Small intestine (tissue), 7 donors: Measurements from ENCODE around the gene TSPAN9. TPM values are rescaled to one million over a fixed set of nuclear protein-coding genes. Genes with fewer than 3 reads are reported as not detected.
A peak's percentile ranks its signal among the peaks of the same experiment; 100 is the strongest.

Experiments
- DNase-seq, 2 donors: peaks; one replicate each; pipeline versions ENCODE4 v3.0.0 to v3.0.0-alpha.2; 2013
- FAIRE-seq: peaks from 2 replicates; lab custom pipeline; 2012; peaks lifted over from hg19 to GRCh38; lab: Jason Lieb, UNC
- H3K27ac ChIP-seq, 3 donors: one replicate each; pipeline ENCODE4 v1.5.1; 2013; ENCODE audit warnings: low read length in 2 of 3, mild to moderate bottlenecking in 2 of 3, control low read depth in 1 of 3, inconsistent platforms in 1 of 3, low read depth in 1 of 3, moderate library complexity in 1 of 3
- H3K27me3 ChIP-seq, 3 donors: one replicate each; pipeline ENCODE4 v1.6.1; 2013; ENCODE audit warnings: low read length in 3 of 3, inconsistent platforms in 1 of 3; ENCODE audit not compliant: control insufficient read depth in 3 of 3, insufficient read depth in 3 of 3
- H3K36me3 ChIP-seq, 3 donors: one replicate each; pipeline ENCODE4 v1.6.1; 2013; ENCODE audit warnings: low read length in 3 of 3, inconsistent platforms in 1 of 3, low read depth in 1 of 3, mild to moderate bottlenecking in 1 of 3, moderate library complexity in 1 of 3; ENCODE audit not compliant: control insufficient read depth in 3 of 3, insufficient read depth in 2 of 3
- H3K4me1 ChIP-seq, 3 donors: one replicate each; pipeline ENCODE4 v1.6.1; 2013; ENCODE audit warnings: low read length in 2 of 3, inconsistent platforms in 1 of 3, low read depth in 1 of 3, mild to moderate bottlenecking in 1 of 3, moderate library complexity in 1 of 3; ENCODE audit not compliant: control insufficient read depth in 3 of 3, insufficient read depth in 2 of 3
- H3K4me3 ChIP-seq, 3 donors: one replicate each; pipeline ENCODE4 v1.5.1; 2013; ENCODE audit warnings: low read length in 3 of 3, control low read depth in 1 of 3, inconsistent platforms in 1 of 3, low read depth in 1 of 3, mild to moderate bottlenecking in 1 of 3, moderate library complexity in 1 of 3
- H3K9me3 ChIP-seq, 2 donors: one replicate each; pipeline ENCODE4 v1.6.1; 2013; ENCODE audit warnings: low read depth in 1 of 2, low read length in 1 of 2; ENCODE audit not compliant: control insufficient read depth in 2 of 2, insufficient read depth in 1 of 2
- WGBS, 3 donors: extraction: QIAGEN DNeasy Blood & Tissue Kit; methylation state at CpG; one replicate each; pipeline ENCODE4 v1.1.7; 2013; 5-methylcytosine and 5-hydroxymethylcytosine counted together
- polyA plus RNA-seq, 4 donors: library from polyadenylated mRNA; stranded (reverse) in 3 of 4; unstranded in 1 of 4; fragments of 200-250 nt in 3 of 4; fragments of 120-200 nt in 1 of 4; gene quantifications; one replicate each; pipeline versions ENCODE4 v1.2.1 to v1.2.3, GENCODE V29; 2013
- donor health status: healthy with polysubstance abuse.
- donor health status: control.
- donor health status: control.
- donor health status: Bipolar disorder and iron deficiency.
- donor health status: healthy.

The TSPAN9 gene
- polyA plus RNA-seq, 4 donors = 1.3 to 25.5 (median 12.8) TPM

DNA sequence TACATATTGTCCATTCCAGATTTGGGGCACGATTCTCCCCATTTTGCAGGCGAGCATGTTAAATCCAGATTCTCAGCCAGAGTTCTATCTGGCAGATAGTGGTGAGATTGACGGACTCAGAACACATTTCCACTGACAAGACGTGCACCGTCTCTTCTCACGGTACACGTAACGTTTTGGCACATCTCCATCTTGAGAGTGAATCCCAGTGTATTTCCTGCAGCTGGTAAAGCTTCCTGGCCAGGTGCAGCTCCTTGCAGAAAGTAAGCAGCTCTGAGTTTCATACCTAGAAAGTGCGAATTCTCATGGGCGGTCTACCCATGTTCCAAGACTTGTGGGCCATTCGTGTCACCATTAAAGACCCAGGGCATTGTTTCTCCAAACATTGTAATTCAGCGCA is 102.6 kb downstream of the TSPAN9 start:
- Histone ChIP-seq H3K36me3 (peaks cover 0 to 5% (median 0%) of the 10 kb centered on the region in 3 donors), H3K4me3 (no peak overlapping the region), H3K27ac (no peak overlapping the region), H3K4me1 (no peaks in the 10 kb centered on the region), H3K9me3 (no peaks in the 10 kb centered on the region), H3K27me3 (no peaks in the 10 kb centered on the region)
- WGBS, 3 donors = 81 to 84% (median 83%) methylated on average over 12 of the region's 12 CpGs
- FAIRE-seq = no peak
- no peak for DNase-seq

DNA sequence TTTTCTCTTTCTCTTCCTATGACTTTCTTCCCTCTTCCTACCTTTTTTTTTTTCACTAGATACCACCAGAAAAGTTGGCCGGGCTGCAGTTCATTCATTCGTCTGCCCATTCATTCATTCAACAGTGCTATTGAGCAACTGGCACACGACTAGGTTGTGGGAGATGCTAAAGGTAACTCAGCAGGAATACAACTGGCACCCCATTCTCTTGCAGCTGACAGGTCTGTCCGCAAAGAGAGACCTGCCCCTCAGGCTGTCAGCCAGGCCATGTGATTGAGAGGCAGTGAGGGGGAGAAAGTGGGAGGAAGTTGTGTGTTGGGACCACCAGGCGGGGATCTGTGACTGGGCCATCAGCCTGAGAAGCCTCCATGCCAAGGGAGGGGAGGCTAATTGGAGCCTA is 105.2 kb downstream of the TSPAN9 start:
- no peak for DNase-seq
- Histone ChIP-seq H3K27ac (no peak overlapping the region), H3K36me3 (peaks cover 0 to 3% (median 0%) of the 10 kb centered on the region in 3 donors), H3K27me3 (no peaks in the 10 kb centered on the region), H3K4me1 (no peaks in the 10 kb centered on the region), H3K9me3 (no peaks in the 10 kb centered on the region), H3K4me3 (no peak overlapping the region)
- FAIRE-seq = no peak
- WGBS, 3 donors = 81 to 84% (median 82%) methylated on average over 5 of the region's 5 CpGs

DNA sequence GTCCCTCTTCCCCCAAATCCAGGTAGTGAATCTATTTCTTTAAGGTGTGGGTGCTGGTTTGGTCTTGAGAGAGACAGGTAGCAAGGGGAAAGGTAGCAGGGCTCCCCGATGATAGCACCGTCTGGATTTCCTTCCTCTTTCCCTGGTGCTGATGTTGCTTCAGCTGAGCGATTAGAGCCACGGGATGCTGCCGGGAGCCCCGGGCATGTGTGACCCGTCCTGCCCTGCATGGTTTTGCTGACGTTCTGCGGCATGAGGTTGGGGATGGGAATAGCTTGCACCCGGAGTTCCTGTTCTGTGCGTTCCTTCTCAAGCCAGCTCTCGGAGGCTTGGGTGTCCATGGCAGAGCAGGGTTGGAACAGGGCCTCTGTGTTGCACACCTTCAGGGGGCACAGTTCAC is 107.3 kb downstream of the TSPAN9 start:
- no peaks in the 10 kb centered on the region for H3K4me1 ChIP-seq
- FAIRE-seq = no peak
- peaks cover 0 to 3% (median 0%) of the 10 kb centered on the region in 3 donors for H3K36me3 ChIP-seq
- no peak overlapping the region for H3K4me3 ChIP-seq
- no peak overlapping the region for H3K27ac ChIP-seq
- no peaks in the 10 kb centered on the region for H3K27me3 ChIP-seq
- no peak for DNase-seq
- H3K9me3 ChIP-seq = no peaks in the 10 kb centered on the region
- WGBS, 3 donors = 78 to 90% (median 85%) methylated on average over 12 of the region's 12 CpGs

DNA sequence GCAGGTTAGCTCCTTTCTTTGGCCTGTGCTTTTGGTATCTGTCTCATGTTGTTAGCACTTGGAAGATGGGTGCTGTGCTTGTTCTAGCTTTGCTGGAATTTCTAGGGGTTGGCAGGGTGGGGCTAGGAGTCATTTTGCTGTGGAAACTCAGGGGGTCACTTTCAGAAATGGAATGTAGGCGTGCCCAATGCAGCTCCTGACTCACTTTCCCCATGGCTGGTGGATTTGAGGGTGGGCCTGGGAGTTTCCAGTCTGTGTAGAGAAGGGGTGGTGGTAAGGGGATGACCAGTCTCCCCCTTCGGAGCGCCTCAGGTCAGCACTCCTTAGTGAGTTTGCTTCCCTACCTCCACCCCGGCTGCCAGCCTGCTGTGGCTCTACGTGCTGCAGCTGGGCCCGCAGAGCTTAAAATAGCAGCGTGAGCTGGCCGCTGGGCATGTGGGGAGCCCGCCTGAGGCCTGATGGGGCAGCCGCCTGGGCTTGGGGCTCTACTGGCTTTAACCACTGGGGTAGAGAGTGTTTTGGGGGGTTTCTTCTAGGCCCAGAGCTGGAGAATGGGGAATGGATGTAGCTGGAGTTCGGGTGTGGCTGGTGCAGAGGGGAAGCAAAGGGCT is 108.2 kb downstream of the TSPAN9 start:
- peaks cover 0 to 2% (median 0%) of the 10 kb centered on the region in 3 donors for H3K4me1 ChIP-seq
- DNase-seq = no peak
- no peak for FAIRE-seq
- peaks cover 0 to 3% (median 0%) of the 10 kb centered on the region in 3 donors for H3K36me3 ChIP-seq
- H3K27me3 ChIP-seq = no peaks in the 10 kb centered on the region
- WGBS, 3 donors = 86 to 93% (median 88%) methylated on average over 11 of the region's 11 CpGs
- no peaks in the 10 kb centered on the region for H3K9me3 ChIP-seq
- H3K4me3 ChIP-seq = no peak overlapping the region
- H3K27ac ChIP-seq = no peak overlapping the region

DNA sequence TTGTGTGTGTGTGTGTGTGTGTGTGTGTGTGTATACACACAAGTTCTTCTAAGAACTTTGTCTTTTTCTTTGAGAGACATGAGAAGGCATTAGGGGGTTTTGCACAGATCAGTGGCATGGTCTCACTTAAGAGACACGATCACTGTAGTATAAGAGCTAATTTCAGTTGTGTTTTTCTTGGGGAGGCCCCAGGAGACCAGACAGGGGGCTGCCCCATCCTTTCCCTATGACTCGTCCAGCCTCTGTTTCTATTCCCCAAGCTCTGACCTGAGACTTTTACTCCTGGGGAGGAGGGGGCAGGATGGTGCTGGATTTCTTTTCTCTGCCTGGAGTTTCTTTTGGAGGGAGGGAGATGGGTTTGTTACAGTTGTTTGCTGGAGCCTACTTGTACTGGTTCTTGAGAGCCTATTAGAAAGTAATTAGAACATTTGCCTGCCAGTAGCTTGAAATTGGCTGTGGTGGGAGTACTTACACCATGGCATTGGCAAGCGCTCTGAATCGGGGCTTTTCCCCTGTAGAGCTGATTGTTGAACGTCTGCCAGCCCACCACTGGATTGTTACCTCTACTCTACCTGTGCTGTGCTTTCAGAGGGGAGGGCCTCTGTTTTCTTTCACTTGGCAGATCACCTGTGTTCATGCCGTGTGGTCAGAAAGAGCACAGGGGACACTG is 109.5 kb downstream of the TSPAN9 start:
- 73 to 81% (median 74%) methylated on average over 6 of the region's 6 CpGs for WGBS, 3 donors
- peaks cover 0 to 5% (median 0%) of the 10 kb centered on the region in 3 donors for H3K4me1 ChIP-seq
- H3K4me3 ChIP-seq = no peak overlapping the region
- no peaks in the 10 kb centered on the region for H3K27me3 ChIP-seq
- peaks cover 0 to 3% (median 0%) of the 10 kb centered on the region in 3 donors for H3K36me3 ChIP-seq
- H3K27ac ChIP-seq = no peak overlapping the region
- no peaks in the 10 kb centered on the region for H3K9me3 ChIP-seq
- DNase-seq = no peak
- FAIRE-seq = no peak

DNA sequence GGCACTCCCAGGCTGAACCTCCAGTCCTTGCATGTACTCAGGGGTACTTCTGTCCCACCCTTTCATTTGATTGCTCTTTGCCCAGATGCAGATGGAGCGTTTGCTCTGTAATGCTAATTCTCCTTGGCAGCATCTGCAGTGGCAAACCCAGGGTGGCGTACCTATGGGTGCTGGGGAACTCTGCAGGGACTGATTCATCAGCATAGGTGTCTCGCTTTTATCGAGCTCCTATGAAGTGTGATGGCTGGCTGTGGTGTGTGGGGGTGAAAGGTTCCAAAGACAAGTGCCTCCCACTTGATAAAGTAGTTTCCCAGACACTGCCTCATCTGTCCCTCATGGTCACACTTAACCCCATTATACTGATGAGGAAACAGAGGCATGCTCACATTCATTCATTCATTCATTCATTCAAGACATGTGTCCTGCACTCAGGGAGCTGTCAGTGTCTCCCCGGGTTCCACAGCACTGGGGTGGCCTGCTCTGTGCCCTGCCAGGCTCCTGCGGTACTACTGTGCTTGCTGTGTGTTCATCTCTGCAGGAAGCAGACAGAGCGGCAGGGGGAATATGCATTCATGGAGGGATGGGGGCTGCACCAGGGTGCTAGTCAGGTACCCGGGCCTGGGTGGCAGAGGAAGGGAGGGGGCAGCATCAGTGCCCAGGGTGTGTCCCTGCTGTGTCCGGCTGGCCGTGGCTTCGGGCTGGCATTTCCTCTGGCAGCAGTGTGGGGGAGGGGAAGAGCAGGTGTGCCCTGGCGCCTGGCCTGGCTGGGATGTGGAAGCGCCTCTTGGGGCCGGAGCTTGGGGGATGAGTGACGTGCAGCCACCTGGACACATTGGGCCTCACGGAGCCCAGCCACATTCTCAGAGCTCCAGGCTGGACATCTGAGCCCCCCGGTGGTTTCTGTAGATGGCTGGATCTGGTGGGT is 110.9 kb downstream of the TSPAN9 start:
- no peak overlapping the region for H3K27ac ChIP-seq
- no peaks in the 10 kb centered on the region for H3K9me3 ChIP-seq
- H3K4me1 ChIP-seq = peaks cover 0 to 5% (median 0%) of the 10 kb centered on the region in 3 donors
- H3K36me3 ChIP-seq = peaks cover 0 to 3% (median 0%) of the 10 kb centered on the region in 3 donors
- 53 to 75% (median 60%) methylated on average over 16 to 17 of the region's 17 CpGs for WGBS, 3 donors
- no peaks in the 10 kb centered on the region for H3K27me3 ChIP-seq
- DNase-seq = no peak
- no peak for FAIRE-seq
- no peak overlapping the region for H3K4me3 ChIP-seq

DNA sequence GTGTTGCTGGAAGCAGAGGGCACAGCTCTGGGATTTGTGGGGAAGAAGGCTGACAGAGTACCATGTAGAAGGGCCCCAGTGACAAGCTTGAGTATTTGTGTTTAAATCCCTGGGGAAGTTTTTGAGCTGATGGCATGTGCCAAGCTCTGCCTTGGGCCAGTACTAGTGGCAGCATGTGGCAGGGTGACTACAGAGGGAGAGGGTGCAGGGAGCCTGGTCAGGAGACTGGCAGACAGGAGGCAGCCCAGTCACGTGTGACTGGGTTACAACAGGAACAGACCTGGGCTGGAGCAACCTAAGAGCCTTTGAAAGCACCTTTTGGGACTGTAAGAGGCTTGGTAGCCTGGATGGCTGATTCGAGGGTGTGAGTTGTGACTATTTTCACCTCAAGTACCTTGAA is 112.1 kb downstream of the TSPAN9 start:
- DNase-seq (no peak), FAIRE-seq (no peak)
- Histone ChIP-seq H3K27ac (no peak overlapping the region), H3K9me3 (no peaks in the 10 kb centered on the region), H3K27me3 (no peaks in the 10 kb centered on the region), H3K36me3 (peaks cover 0 to 3% (median 0%) of the 10 kb centered on the region in 3 donors), H3K4me3 (no peak overlapping the region), H3K4me1 (peaks cover 0 to 5% (median 0%) of the 10 kb centered on the region in 3 donors)
- WGBS, 3 donors = 44 to 69% (median 47%) methylated on average over 2 of the region's 2 CpGs

DNA sequence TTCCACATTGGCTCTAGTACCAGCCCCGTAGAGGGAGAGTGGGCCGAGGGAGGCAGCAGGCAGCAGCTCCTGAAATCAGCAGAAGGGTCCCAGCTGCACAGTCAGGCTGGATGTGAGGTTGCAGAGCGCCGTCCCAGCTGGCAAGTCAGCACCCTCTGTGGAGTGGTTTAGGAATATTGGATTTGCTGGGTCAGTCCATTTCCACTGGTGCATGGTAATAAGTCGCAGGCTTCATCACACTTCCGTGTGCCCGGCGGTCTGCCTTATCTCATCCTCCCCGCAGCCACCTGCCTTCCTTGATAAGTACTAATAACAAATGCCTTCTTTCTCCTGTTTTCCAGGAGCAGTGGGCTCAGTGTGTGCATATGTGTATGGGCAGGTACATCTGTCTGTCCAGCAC is 112.9 kb downstream of the TSPAN9 start:
- Histone ChIP-seq H3K27me3 (no peaks in the 10 kb centered on the region), H3K4me3 (no peak overlapping the region), H3K9me3 (no peaks in the 10 kb centered on the region), H3K27ac (no peak overlapping the region), H3K36me3 (no peaks in the 10 kb centered on the region), H3K4me1 (peaks cover 0 to 5% (median 0%) of the 10 kb centered on the region in 3 donors)
- WGBS, 3 donors = 16 to 32% (median 31%) methylated on average over 9 of the region's 9 CpGs
- no peak for FAIRE-seq
- peak in 1 of 2 donors; percentile 9 for DNase-seq
